IMR-90 (cell line): ENCODE results near the gene SPATA16.

Experiments
- CEBPB ChIP-seq: IDR thresholded peaks from 2 replicates; pipeline ENCODE4 v1.6.1; 2012; ENCODE audit warnings: low read depth, low read length, improper control_type of control experiment
- CHD1 ChIP-seq: IDR thresholded peaks from 2 replicates; pipeline ENCODE4 v1.6.1; 2012; ENCODE audit warnings: low read depth, low read length, improper control_type of control experiment
- ELK1 ChIP-seq: fragments of 150-350 bp; IDR thresholded peaks from 2 replicates; pipeline ENCODE4 v1.6.1; 2016; ENCODE audit warnings: low read depth, mild to moderate bottlenecking, low read length, moderate library complexity, borderline replicate concordance
- FOS ChIP-seq: fragments of 150-350 bp; IDR thresholded peaks from 2 replicates; pipeline ENCODE4 v1.6.1; 2016; ENCODE audit warnings: low read depth, low read length
- MAFK ChIP-seq: IDR thresholded peaks from 2 replicates; pipeline ENCODE4 v1.6.1; 2012; ENCODE audit warnings: low read depth, low read length, improper control_type of control experiment
- MAZ ChIP-seq: IDR thresholded peaks from 2 replicates; pipeline ENCODE4 v1.6.1; 2012; ENCODE audit warnings: low read depth, mild to moderate bottlenecking, low read length, improper control_type of control experiment, moderate library complexity, borderline replicate concordance
- POLR2A ChIP-seq: IDR thresholded peaks from 2 replicates; pipeline ENCODE4 v1.6.1; 2012; ENCODE audit warnings: mild to moderate bottlenecking, low read depth, low read length
- RCOR1 ChIP-seq: IDR thresholded peaks from 2 replicates; pipeline ENCODE4 v1.6.1; 2012; ENCODE audit warnings: mild to moderate bottlenecking, low read length, improper control_type of control experiment; ENCODE audit not compliant: insufficient replicate concordance
- RFX5 ChIP-seq: IDR thresholded peaks from 2 replicates; pipeline ENCODE4 v1.8.0; 2012; ENCODE audit warnings: low read depth, mild to moderate bottlenecking, low read length, moderate library complexity
- SMC3 ChIP-seq: fragments of 150-350 bp; IDR thresholded peaks from 2 replicates; pipeline ENCODE4 v1.6.1; 2016; ENCODE audit warnings: low read depth, mild to moderate bottlenecking, antibody characterized with exemption, low read length, moderate library complexity
- USF2 ChIP-seq: fragments of 150-350 bp; IDR thresholded peaks from 2 replicates; pipeline ENCODE4 v1.6.1; 2017; ENCODE audit warnings: mild to moderate bottlenecking, antibody characterized with exemption, low read length, low read depth
- TF ChIP-seq, protein P1 (sequence below): conservative IDR thresholded peaks from 2 replicates; pipeline ENCODE4 v1.5.1; 2012; ENCODE audit warnings: mild to moderate bottlenecking, low read depth, low read length, improper control_type of control experiment

GRCh38 chr3:173027429-173027828 is 113.6 kb downstream of the SPATA16 start:
- TF ChIP-seq, protein P1, sequence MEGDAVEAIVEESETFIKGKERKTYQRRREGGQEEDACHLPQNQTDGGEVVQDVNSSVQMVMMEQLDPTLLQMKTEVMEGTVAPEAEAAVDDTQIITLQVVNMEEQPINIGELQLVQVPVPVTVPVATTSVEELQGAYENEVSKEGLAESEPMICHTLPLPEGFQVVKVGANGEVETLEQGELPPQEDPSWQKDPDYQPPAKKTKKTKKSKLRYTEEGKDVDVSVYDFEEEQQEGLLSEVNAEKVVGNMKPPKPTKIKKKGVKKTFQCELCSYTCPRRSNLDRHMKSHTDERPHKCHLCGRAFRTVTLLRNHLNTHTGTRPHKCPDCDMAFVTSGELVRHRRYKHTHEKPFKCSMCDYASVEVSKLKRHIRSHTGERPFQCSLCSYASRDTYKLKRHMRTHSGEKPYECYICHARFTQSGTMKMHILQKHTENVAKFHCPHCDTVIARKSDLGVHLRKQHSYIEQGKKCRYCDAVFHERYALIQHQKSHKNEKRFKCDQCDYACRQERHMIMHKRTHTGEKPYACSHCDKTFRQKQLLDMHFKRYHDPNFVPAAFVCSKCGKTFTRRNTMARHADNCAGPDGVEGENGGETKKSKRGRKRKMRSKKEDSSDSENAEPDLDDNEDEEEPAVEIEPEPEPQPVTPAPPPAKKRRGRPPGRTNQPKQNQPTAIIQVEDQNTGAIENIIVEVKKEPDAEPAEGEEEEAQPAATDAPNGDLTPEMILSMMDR = no peak
- TF ChIP-seq ELK1 (no peak), POLR2A (no peak), USF2 (no peak), FOS (no peak), RCOR1 (no peak), RFX5 (no peak), CEBPB (no peak), CHD1 (no peak), MAZ (no peak), MAFK (no peak), SMC3 (no peak)
